ENCODE measurements around the gene TGOLN2. TPM values are rescaled to one million over a fixed set of nuclear protein-coding genes. Genes with fewer than 3 reads are reported as not detected.

Gene TGOLN2
- total and polyA plus RNA-seq, 10 of the 15 experiments (the other 5 are each of a cell fraction or from before 2014, with no cell fraction given), result 13.8 to 92.3 (median 49.4) TPM

DNA sequence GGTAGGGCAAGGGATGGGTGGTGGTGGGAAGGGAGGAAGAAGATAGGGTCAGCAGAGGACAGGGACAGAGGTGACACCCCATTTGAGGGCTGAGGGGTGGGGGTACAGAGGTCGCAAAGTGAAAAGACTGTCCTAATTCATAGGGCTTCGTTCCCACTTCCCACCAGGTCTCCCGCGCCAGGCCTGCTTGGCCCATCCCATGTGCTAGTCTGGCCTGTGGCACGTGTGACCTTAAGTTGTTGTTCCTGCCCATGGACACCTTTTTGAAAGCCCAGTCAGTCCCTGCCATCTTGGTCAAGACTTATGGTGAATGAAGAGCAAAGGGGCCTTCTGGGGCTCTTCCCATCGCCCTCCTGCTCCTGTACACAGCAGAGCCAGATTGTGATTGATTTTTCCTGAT is 46.2 kb downstream of the TGOLN2 start:
- H4K20me1 ChIP-seq (ENCODE audit: control insufficient read depth, insufficient read depth), result no peaks in the 10 kb centered on the region
- DNase-seq (ENCODE audit: low read depth, low spot score) (no peak), FAIRE-seq (no peak), ATAC-seq (no peak)
- ChIA-PET RAD21 (ENCODE audit: unreplicated experiment) (interaction anchor here (0.6 kb wide), 1 partner anchor 301 kb away, joined by 3 read pairs; no protein-coding TSS in a partner anchor), CTCF (interaction anchor here (0.7 to 6.3 kb wide), 2 partner anchors 14 to 113 kb away, joined by 3 to 57 read pairs; no protein-coding TSS in a partner anchor), SMC1A (ENCODE audit: uncharacterized antibody, unreplicated experiment) (no interaction called here), POLR2A (no interaction called here)
- 51% methylated on average over 6 of the region's 6 CpGs for WGBS (ENCODE audit: insufficient coverage, insufficient replicate concordance, low lambda C conversion rate, missing lambda C conversion rate)
- no peaks in the 10 kb centered on the region for H3K4me1 ChIP-seq (ENCODE audit: control insufficient read depth, insufficient read depth, low read length)
- intact Hi-C loops (cut with micrococcal nuclease; ENCODE audit: unreplicated experiment) (no loop called here), in situ Hi-C loops (cut with MboI) (loop anchor here (10.0 kb wide), 1 partner anchor 397 kb away; the partner anchor contains the start of gene TRABD2A)
- BruUV-seq (replicated peaks), result no TSS peak
- H3K27ac ChIP-seq (ENCODE audit: control insufficient read depth, insufficient read depth), result no peak overlapping the region
- H3K36me3 ChIP-seq (ENCODE audit: control insufficient read depth in 2 of 2, insufficient read depth in 2 of 2, low read length in 1 of 2), result no peaks in the 10 kb centered on the region
- no peak overlapping the region for H3K9ac ChIP-seq (ENCODE audit: control insufficient read depth, insufficient read depth, low read length)
- H3K27me3 ChIP-seq (replicated peaks in 1 of 2; ENCODE audit: control insufficient read depth in 2 of 2, insufficient read depth in 2 of 2, low read length in 1 of 2), result peaks cover 0 to 5% of the 10 kb centered on the region in 2 experiments; a peak in 2 of 4 replicates
- TF ChIP-seq NFIC (IDR thresholded peaks at IDR 0.05; ENCODE audit: low read depth, low read length) (no peak), HDAC2 (IDR thresholded peaks at IDR 0.05) (no peak), IKZF2 (IDR thresholded peaks at IDR 0.05) (no peak), POLR2A (IDR thresholded peaks at IDR 0.05; ENCODE audit: low read depth, low read length) (no peak), MEF2B (IDR thresholded peaks at IDR 0.05; ENCODE audit: partially characterized antibody, poor library complexity, severe bottlenecking) (no peak)
- no peaks in the 10 kb centered on the region for H3K9me3 ChIP-seq (replicated peaks; ENCODE audit: control insufficient read depth, insufficient read depth, low read length)
- H3K4me2 ChIP-seq (ENCODE audit: control insufficient read depth, insufficient read depth), result no peak overlapping the region
- no peak overlapping the region for H3K4me3 ChIP-seq
- H3K79me2 ChIP-seq (ENCODE audit: control insufficient read depth, insufficient read depth, low read length), result no peaks in the 10 kb centered on the region
- H2AFZ ChIP-seq (ENCODE audit: control insufficient read depth, low read depth, low read length), result no peak overlapping the region

DNA sequence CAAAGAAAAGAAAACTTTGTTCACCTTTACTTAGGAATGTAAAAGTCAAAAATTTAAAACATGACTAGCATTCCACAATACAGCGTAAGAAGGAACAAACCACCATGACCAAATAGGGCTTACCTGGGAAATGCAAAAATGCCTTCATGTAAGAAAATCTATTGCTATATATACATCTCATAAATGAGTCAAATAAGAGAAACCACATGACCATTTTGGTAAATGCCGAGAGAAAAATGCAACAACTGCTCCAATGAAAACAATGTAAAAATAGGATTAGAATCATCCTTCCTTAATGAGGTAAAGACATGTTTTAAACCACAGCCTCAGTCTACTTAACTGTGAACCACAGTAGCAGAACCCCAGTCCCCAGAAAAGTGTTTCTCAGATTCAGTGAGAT is 49.4 kb downstream of the TGOLN2 start:
- no peaks in the 10 kb centered on the region for H3K36me3 ChIP-seq (ENCODE audit: control insufficient read depth in 2 of 2, insufficient read depth in 2 of 2, low read length in 1 of 2)
- no peaks in the 10 kb centered on the region for H3K4me1 ChIP-seq (ENCODE audit: control insufficient read depth, insufficient read depth, low read length)
- ChIA-PET POLR2A (no interaction called here), CTCF (interaction anchor here (0.9 kb wide), 1 partner anchor 15 kb away, joined by 3 read pairs; no protein-coding TSS in a partner anchor), RAD21 (ENCODE audit: unreplicated experiment) (no interaction called here), SMC1A (ENCODE audit: uncharacterized antibody, unreplicated experiment) (interaction anchor here (0.9 kb wide), 1 partner anchor 274 kb away, joined by 3 read pairs; no protein-coding TSS in a partner anchor)
- WGBS (ENCODE audit: insufficient coverage, insufficient replicate concordance, low lambda C conversion rate, missing lambda C conversion rate), result 50% methylated on average over 2 of the region's 2 CpGs
- no TSS peak for BruUV-seq (replicated peaks)
- ATAC-seq, result no peak
- no peak overlapping the region for H3K4me2 ChIP-seq (ENCODE audit: control insufficient read depth, insufficient read depth)
- H4K20me1 ChIP-seq (ENCODE audit: control insufficient read depth, insufficient read depth), result no peaks in the 10 kb centered on the region
- peaks cover 3 to 5% of the 10 kb centered on the region in 2 experiments; a peak in 3 of 4 replicates for H3K27me3 ChIP-seq (replicated peaks in 1 of 2; ENCODE audit: control insufficient read depth in 2 of 2, insufficient read depth in 2 of 2, low read length in 1 of 2)
- in situ Hi-C loops (cut with MboI) (no loop called here), intact Hi-C loops (cut with micrococcal nuclease; ENCODE audit: unreplicated experiment) (no loop called here)
- no peak overlapping the region for H3K4me3 ChIP-seq
- no peaks in the 10 kb centered on the region for H3K9me3 ChIP-seq (replicated peaks; ENCODE audit: control insufficient read depth, insufficient read depth, low read length)
- H3K9ac ChIP-seq (ENCODE audit: control insufficient read depth, insufficient read depth, low read length), result no peak overlapping the region
- H3K79me2 ChIP-seq (ENCODE audit: control insufficient read depth, insufficient read depth, low read length), result no peaks in the 10 kb centered on the region
- TF ChIP-seq, protein P1, sequence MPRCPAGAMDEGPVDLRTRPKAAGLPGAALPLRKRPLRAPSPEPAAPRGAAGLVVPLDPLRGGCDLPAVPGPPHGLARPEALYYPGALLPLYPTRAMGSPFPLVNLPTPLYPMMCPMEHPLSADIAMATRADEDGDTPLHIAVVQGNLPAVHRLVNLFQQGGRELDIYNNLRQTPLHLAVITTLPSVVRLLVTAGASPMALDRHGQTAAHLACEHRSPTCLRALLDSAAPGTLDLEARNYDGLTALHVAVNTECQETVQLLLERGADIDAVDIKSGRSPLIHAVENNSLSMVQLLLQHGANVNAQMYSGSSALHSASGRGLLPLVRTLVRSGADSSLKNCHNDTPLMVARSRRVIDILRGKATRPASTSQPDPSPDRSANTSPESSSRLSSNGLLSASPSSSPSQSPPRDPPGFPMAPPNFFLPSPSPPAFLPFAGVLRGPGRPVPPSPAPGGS (IDR thresholded peaks at IDR 0.05; ENCODE audit: borderline replicate concordance, insufficient read depth, low read depth, low read length, poor library complexity, severe bottlenecking), result no peak
- TF ChIP-seq STAT1 (conservative IDR thresholded peaks at IDR 0.05), result no peak
- no peak for TF ChIP-seq SMAD1 (IDR thresholded peaks at IDR 0.05; ENCODE audit: low read depth, partially characterized antibody)
- no peak for TF ChIP-seq RBBP5 (conservative IDR thresholded peaks at IDR 0.05)
- TF ChIP-seq KDM1A (IDR thresholded peaks at IDR 0.05; ENCODE audit: borderline replicate concordance), result no peak
- H2AFZ ChIP-seq (ENCODE audit: control insufficient read depth, low read depth, low read length), result no peak overlapping the region
- no peak for FAIRE-seq
- no peak for DNase-seq (ENCODE audit: low read depth, low spot score)
- H3K27ac ChIP-seq (ENCODE audit: control insufficient read depth, insufficient read depth), result no peak overlapping the region
